GM10847 (cell line): ENCODE results near the gene RERE.

Experiments used
- POLR2A ChIP-seq: IDR thresholded peaks from 2 replicates; pipeline ENCODE4 v1.6.1; 2011; ENCODE audit not compliant: insufficient read length; ENCODE audit errors: extremely low read depth

The RERE gene

GRCh38 chr1:8848663-8849386 lies 31.4 kb upstream of the RERE start:
- TF ChIP-seq POLR2A, result no peak

- TF ChIP-seq POLR2A, result no peak
Observed at GRCh38 chr1:8847990-8848389, 30.6 kb upstream of the RERE start.

GRCh38 chr1:8846263-8846662 lies 28.8 kb upstream of the RERE start:
- no peak for TF ChIP-seq POLR2A

GRCh38 chr1:8845104-8846097 lies 28.0 kb upstream of the RERE start:
- TF ChIP-seq POLR2A, result no peak

GRCh38 chr1:8844501-8845006 lies 27.1 kb upstream of the RERE start:
- TF ChIP-seq POLR2A, result no peak

GRCh38 chr1:8841395-8841794 lies 24.0 kb upstream of the RERE start:
- TF ChIP-seq POLR2A, result no peak

- no peak for TF ChIP-seq POLR2A
Observed at GRCh38 chr1:8839990-8840389, 22.6 kb upstream of the RERE start.

- TF ChIP-seq POLR2A, result no peak
Observed at GRCh38 chr1:8835941-8836643, 18.7 kb upstream of the RERE start.

GRCh38 chr1:8831340-8831739 lies 13.9 kb upstream of the RERE start:
- TF ChIP-seq POLR2A, result no peak

- no peak for TF ChIP-seq POLR2A
Observed at GRCh38 chr1:8825985-8826481, 8.6 kb upstream of the RERE start.

- TF ChIP-seq POLR2A, result no peak
Observed at GRCh38 chr1:8823295-8823664, 5.8 kb upstream of the RERE start.

- no peak for TF ChIP-seq POLR2A
Observed at GRCh38 chr1:8822373-8823294, 5.2 kb upstream of the RERE start.

GRCh38 chr1:8821084-8821483 lies 3.6 kb upstream of the RERE start:
- TF ChIP-seq POLR2A, result no peak

GRCh38 chr1:8818325-8818775 lies 910 bp upstream of the RERE start:
- no peak for TF ChIP-seq POLR2A
